ENCODE measurements around the gene PARVA.

DNA sequence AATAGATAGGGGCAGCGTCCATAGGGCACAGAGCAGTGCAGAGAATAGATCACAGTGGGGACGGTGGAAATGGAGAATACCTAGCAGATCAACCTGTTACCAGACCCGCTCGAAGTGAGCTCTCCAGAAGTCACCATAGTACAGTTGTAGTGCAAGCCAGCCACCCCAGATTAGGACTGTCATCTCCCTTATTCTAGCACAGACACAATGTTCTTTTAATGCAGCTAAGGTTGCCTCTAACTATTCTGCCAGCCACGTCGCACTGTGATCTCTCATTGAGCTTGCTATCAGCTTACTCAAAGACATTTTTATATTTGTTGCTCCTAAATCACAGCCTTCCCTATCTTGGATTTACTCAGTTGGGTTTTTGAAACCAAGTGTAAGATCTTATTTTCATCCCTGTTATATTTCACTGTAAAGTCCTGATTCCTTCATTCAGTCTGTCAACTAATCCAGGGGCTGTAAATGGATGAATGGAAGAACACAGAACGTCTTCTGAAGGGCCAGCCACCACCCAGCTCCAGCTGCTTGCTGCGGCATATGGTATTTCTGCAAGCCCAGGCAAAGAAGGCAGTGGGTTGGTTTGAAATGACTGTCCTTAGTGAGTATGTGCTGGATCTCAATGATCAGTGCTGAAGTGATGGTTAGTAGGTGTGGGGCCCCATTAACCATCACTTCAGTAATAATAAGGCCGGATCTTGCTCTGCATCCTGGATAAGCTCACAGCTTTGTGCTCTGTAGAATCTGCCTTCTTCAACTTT, 3.4 kb downstream of the PARVA start:
- TF ChIP-seq EZH2 (IDR thresholded peaks at IDR 0.05; ENCODE audit: low read length, missing control alignments) = no peak
- TF ChIP-seq, protein P1, sequence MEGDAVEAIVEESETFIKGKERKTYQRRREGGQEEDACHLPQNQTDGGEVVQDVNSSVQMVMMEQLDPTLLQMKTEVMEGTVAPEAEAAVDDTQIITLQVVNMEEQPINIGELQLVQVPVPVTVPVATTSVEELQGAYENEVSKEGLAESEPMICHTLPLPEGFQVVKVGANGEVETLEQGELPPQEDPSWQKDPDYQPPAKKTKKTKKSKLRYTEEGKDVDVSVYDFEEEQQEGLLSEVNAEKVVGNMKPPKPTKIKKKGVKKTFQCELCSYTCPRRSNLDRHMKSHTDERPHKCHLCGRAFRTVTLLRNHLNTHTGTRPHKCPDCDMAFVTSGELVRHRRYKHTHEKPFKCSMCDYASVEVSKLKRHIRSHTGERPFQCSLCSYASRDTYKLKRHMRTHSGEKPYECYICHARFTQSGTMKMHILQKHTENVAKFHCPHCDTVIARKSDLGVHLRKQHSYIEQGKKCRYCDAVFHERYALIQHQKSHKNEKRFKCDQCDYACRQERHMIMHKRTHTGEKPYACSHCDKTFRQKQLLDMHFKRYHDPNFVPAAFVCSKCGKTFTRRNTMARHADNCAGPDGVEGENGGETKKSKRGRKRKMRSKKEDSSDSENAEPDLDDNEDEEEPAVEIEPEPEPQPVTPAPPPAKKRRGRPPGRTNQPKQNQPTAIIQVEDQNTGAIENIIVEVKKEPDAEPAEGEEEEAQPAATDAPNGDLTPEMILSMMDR (conservative IDR thresholded peaks at IDR 0.05 in 1 of 2, IDR thresholded peaks at IDR 0.05 in 1 of 2; ENCODE audit: low read depth in 1 of 2, low read length in 2 of 2) = no peak
